Endothelial cell of umbilical vein (primary cell): ENCODE measurements around the gene STARD9. TPM values are rescaled to one million over a fixed set of nuclear protein-coding genes. Genes with fewer than 3 reads are reported as not detected.

Experiments used
- BruUV-seq: library from RNA; stranded (reverse); fragments of 400-500 nt; replicated peaks from 2 replicates; lab custom pipeline; 2021; lab: Mats Ljungman, UMichigan
- CTCF ChIA-PET: fragments of 300-600, 350-600 bp; sonication (Branson Sonifier 250); formaldehyde crosslinking; loops from one replicate; lab custom pipeline; 2021; ENCODE audit warnings: antibody characterized with exemption, inconsistent platforms; lab: Charles Lee
- POLR2A ChIA-PET: fragments of 300-600, 350-600 bp; sonication (Branson Sonifier 250); formaldehyde crosslinking; loops from one replicate; lab custom pipeline; 2021; ENCODE audit warnings: antibody characterized with exemption, inconsistent platforms; lab: Charles Lee
- DNase-seq: peaks from one replicate; pipeline ENCODE4 v3.0.0-alpha.2; 2011; ENCODE audit warnings: low read depth, low spot score
- FAIRE-seq: peaks from 2 replicates; lab custom pipeline; 2011; peaks lifted over from hg19 to GRCh38; lab: Jason Lieb, UNC
- H2AFZ ChIP-seq: 2 replicates; pipeline ENCODE4 v1.6.0; 2012; ENCODE audit warnings: low read depth, low read length, control low read depth, inconsistent platforms
- H3K27ac ChIP-seq: 2 replicates; pipeline ENCODE4 v1.5.1; 2011; ENCODE audit warnings: low read depth, mild to moderate bottlenecking, control low read depth, low read length, moderate library complexity; ENCODE audit not compliant: insufficient read depth
- H3K27me3 ChIP-seq, 2 experiments: 2 replicates each; pipeline versions ENCODE4 v1.6.0 to v1.6.1; 2011; ENCODE audit warnings: low read length in 2 of 2, mixed read lengths in 1 of 2; ENCODE audit not compliant: control insufficient read depth in 2 of 2, insufficient read depth in 2 of 2
- H3K36me3 ChIP-seq, 2 experiments: 2 replicates in 1 of 2; 3 replicates in 1 of 2; pipeline ENCODE4 v1.5.1; 2011; ENCODE audit warnings: low read length in 2 of 2, mild to moderate bottlenecking in 1 of 2, moderate library complexity in 1 of 2; ENCODE audit not compliant: control insufficient read depth in 2 of 2, insufficient read depth in 2 of 2; ENCODE audit errors: extremely low read depth in 1 of 2
- H3K4me1 ChIP-seq: 3 replicates; pipeline ENCODE4 v1.5.1; 2011; ENCODE audit warnings: mild to moderate bottlenecking, low read length; ENCODE audit not compliant: control insufficient read depth, insufficient read depth; ENCODE audit errors: extremely low read depth
- H3K4me2 ChIP-seq: 2 replicates; pipeline ENCODE4 v1.6.1; 2011; ENCODE audit warnings: low read length, control low read depth, mixed read lengths; ENCODE audit not compliant: insufficient read depth
- H3K4me3 ChIP-seq, 3 experiments: fragments of 200-600 bp in 1 of 3; sonication (generic), shearing (Covaris generic) in 1 of 3; replicated peaks in 1 of 3; 2 replicates each; pipeline ENCODE4 v1.5.1; 2011 to 2016; ENCODE audit warnings: control low read depth in 3 of 3, low read length in 3 of 3, mild to moderate bottlenecking in 2 of 3, inconsistent platforms in 1 of 3, low read depth in 1 of 3, moderate library complexity in 1 of 3; ENCODE audit not compliant: insufficient read depth in 1 of 3
- H3K79me2 ChIP-seq: 2 replicates; pipeline ENCODE4 v1.6.0; 2012; ENCODE audit warnings: low read length, inconsistent platforms; ENCODE audit not compliant: control insufficient read depth, insufficient read depth
- H3K9ac ChIP-seq: replicated peaks from 2 replicates; pipeline ENCODE3; 2011; ENCODE audit warnings: low read length, control low read depth; ENCODE audit not compliant: insufficient read depth; ENCODE audit errors: extremely low read depth
- H3K9me1 ChIP-seq: replicated peaks from 3 replicates; pipeline ENCODE4 v1.6.0; 2011; ENCODE audit warnings: mild to moderate bottlenecking, low read length; ENCODE audit not compliant: control insufficient read depth, insufficient read depth; ENCODE audit errors: extremely low read depth
- H3K9me3 ChIP-seq: replicated peaks from 2 replicates; pipeline ENCODE4 v1.5.1; 2012; ENCODE audit warnings: low read length, inconsistent platforms; ENCODE audit not compliant: control insufficient read depth, insufficient read depth
- H4K20me1 ChIP-seq: replicated peaks from 2 replicates; pipeline ENCODE3; 2011; ENCODE audit warnings: mild to moderate bottlenecking, low read length; ENCODE audit not compliant: control insufficient read depth, insufficient read depth; ENCODE audit errors: extremely low read depth
- EZH2 ChIP-seq: IDR thresholded peaks from 2 replicates; pipeline ENCODE4 v1.6.1; 2012; ENCODE audit warnings: borderline replicate concordance, low read depth, mild to moderate bottlenecking, moderate library complexity, low read length, inconsistent platforms; ENCODE audit not compliant: severe bottlenecking
- FOS ChIP-seq: IDR thresholded peaks from 2 replicates; pipeline ENCODE4 v1.6.1; 2011; ENCODE audit warnings: mild to moderate bottlenecking, low read length, moderate library complexity, borderline replicate concordance; ENCODE audit not compliant: insufficient read depth
- GATA2 ChIP-seq: IDR thresholded peaks from 2 replicates; pipeline ENCODE4 v1.7.0; 2011; ENCODE audit warnings: low read depth, mild to moderate bottlenecking, moderate library complexity, mixed read lengths, low read length; ENCODE audit not compliant: insufficient read length, insufficient read depth
- JUN ChIP-seq: IDR thresholded peaks from 2 replicates; pipeline ENCODE4 v1.6.1; 2011; ENCODE audit warnings: borderline replicate concordance, low read depth; ENCODE audit not compliant: insufficient read length, insufficient read depth
- MYC ChIP-seq: IDR thresholded peaks from one replicate; pipeline ENCODE4 v1.6.1; 2011; ENCODE audit warnings: mild to moderate bottlenecking, low read depth, low read length
- POLR2A ChIP-seq: IDR thresholded peaks from 2 replicates; pipeline ENCODE4 v1.6.1; 2012; ENCODE audit warnings: low read depth, mild to moderate bottlenecking, control low read depth, low read length
- POLR2AphosphoS5 ChIP-seq: IDR thresholded peaks from 2 replicates; pipeline ENCODE4 v1.6.1; 2012; ENCODE audit warnings: low read depth, mild to moderate bottlenecking, control low read depth, low read length, moderate library complexity; ENCODE audit not compliant: insufficient read depth
- dilution Hi-C: fragments of 300-500 bp; cut with MboI; formaldehyde crosslinking; loops from one replicate; pipeline ENCODE4 v1.15.0; 2019; ENCODE audit warnings: low sequenced_read_pairs; ENCODE audit not compliant: extremely low pct_ligation_motif_present
- intact Hi-C: fragments of 100-400 bp; cut with micrococcal nuclease; formaldehyde crosslinking; loops from one replicate; pipeline ENCODE4 v1.10.0; 2022
- polyA plus RNA-seq, 4 experiments: library from polyadenylated mRNA; depleted of rRNA in 3 of 4; stranded (reverse) in 3 of 4; unstranded in 1 of 4; fragments of >200 nt; gene quantifications; 2 replicates each; pipeline versions ENCODE4 v1.2.1 to v1.2.3, GENCODE V29; 2011 to 2012; ENCODE audit warnings: missing spikeins in 1 of 4
- total RNA-seq: library from RNA; stranded (reverse); gene quantifications from 2 replicates; pipeline ENCODE4 v1.2.3, GENCODE V29; 2021
- TF ChIP-seq, protein P1 (sequence below), 2 donors: IDR thresholded peaks; 1 replicate in 1 of 2; 2 replicates in 1 of 2; pipeline ENCODE4 v1.5.1; 2011; ENCODE audit warnings: low read length in 2 of 2, mild to moderate bottlenecking in 2 of 2, moderate library complexity in 2 of 2, control low read depth in 1 of 2, inconsistent platforms in 1 of 2, low read depth in 1 of 2; ENCODE audit not compliant: insufficient read depth in 1 of 2; ENCODE audit errors: extremely low read depth in 1 of 2
- TF ChIP-seq, protein P2 (sequence below): IDR thresholded peaks from 2 replicates; pipeline ENCODE4 v1.6.1; 2011; ENCODE audit not compliant: insufficient read depth, insufficient read length

STARD9 gene
- total and polyA plus RNA-seq, 2 donors (not counting 3 experiments of a cell fraction or from before 2014, with no cell fraction given): 4.6 to 17.5 TPM

DNA sequence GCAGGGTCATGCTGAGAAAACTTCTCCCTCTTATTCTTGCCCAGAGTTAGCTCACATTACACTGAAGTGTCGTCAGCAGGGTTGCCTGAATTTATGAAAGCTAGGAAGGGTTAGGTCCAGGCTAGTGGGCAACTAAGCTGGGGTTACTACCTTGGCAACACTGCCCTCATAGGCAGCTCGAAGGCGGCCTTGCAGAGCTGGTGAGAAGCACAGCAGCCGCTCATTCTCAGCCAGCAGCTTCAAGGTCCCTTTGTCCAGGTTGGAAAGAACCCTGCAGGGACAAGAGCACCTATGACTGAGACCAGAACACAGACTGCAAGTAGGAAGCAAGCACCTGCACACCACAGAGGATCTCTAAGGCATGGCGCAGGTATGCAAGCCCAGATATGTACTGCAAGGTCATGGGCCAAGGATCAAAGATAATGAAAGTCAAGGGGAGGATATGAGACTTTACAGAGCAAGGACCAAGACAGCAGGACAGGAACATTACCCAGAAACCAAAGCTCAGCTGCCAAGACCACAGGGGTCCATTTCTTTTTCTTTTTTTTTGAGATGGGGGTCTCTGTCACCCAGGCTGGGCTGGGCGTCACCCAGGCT, 158.8 kb downstream of the STARD9 start:
- no peak overlapping the region for H3K4me3 ChIP-seq
- H3K4me1 ChIP-seq: peaks cover 11% of the 10 kb centered on the region
- peaks cover 10 to 41% of the 10 kb centered on the region in 2 experiments for H3K36me3 ChIP-seq
- H3K4me2 ChIP-seq: no peak overlapping the region
- CTCF ChIA-PET: interaction anchor here (2.4 to 5.5 kb wide), 2 partner anchors 11 to 192 kb away, joined by 8 to 30 read pairs; no protein-coding TSS in a partner anchor
- no peak for FAIRE-seq
- no peak for DNase-seq
- dilution Hi-C loops (no loop called here), intact Hi-C loops (no loop called here)
- H3K9me3 ChIP-seq: no peaks in the 10 kb centered on the region
- no peak overlapping the region for H3K27ac ChIP-seq
- no TSS peak for BruUV-seq
- TF ChIP-seq, protein P1, sequence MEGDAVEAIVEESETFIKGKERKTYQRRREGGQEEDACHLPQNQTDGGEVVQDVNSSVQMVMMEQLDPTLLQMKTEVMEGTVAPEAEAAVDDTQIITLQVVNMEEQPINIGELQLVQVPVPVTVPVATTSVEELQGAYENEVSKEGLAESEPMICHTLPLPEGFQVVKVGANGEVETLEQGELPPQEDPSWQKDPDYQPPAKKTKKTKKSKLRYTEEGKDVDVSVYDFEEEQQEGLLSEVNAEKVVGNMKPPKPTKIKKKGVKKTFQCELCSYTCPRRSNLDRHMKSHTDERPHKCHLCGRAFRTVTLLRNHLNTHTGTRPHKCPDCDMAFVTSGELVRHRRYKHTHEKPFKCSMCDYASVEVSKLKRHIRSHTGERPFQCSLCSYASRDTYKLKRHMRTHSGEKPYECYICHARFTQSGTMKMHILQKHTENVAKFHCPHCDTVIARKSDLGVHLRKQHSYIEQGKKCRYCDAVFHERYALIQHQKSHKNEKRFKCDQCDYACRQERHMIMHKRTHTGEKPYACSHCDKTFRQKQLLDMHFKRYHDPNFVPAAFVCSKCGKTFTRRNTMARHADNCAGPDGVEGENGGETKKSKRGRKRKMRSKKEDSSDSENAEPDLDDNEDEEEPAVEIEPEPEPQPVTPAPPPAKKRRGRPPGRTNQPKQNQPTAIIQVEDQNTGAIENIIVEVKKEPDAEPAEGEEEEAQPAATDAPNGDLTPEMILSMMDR (IDR thresholded peaks at IDR 0.05; ENCODE audit: extremely low read depth in 1 of 2, insufficient read depth in 1 of 2, low read depth in 1 of 2, low read length in 2 of 2): no peak
- TF ChIP-seq POLR2AphosphoS5: no peak
- no peak for TF ChIP-seq MYC
- TF ChIP-seq EZH2: no peak
- TF ChIP-seq GATA2: no peak
- TF ChIP-seq JUN: no peak
- TF ChIP-seq FOS: no peak
- no peak for TF ChIP-seq POLR2A
- TF ChIP-seq, protein P2, sequence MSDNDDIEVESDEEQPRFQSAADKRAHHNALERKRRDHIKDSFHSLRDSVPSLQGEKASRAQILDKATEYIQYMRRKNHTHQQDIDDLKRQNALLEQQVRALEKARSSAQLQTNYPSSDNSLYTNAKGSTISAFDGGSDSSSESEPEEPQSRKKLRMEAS: no peak
- H3K79me2 ChIP-seq: peaks cover 9% of the 10 kb centered on the region
- no peak overlapping the region for H2AFZ ChIP-seq
- H4K20me1 ChIP-seq: no peaks in the 10 kb centered on the region
- no peaks in the 10 kb centered on the region for H3K27me3 ChIP-seq
- POLR2A ChIA-PET: no interaction called here
- H3K9ac ChIP-seq: no peak overlapping the region
- H3K9me1 ChIP-seq: no peaks in the 10 kb centered on the region
